Mesendoderm (in vitro differentiated cells): Measurements from ENCODE around the gene EPHB2.

ENCODE experiments used
- DNase-seq: peaks from one replicate; pipeline ENCODE4 v3.0.0; 2013
- H2AK5ac ChIP-seq: 2 replicates; pipeline ENCODE4 v1.6.1; 2013; ENCODE audit warnings: low read length, inconsistent platforms
- H2BK120ac ChIP-seq: 2 replicates; pipeline ENCODE4 v1.6.1; 2013; ENCODE audit warnings: low read depth, mild to moderate bottlenecking, low read length, moderate library complexity, mixed read lengths
- H2BK15ac ChIP-seq: replicated peaks from 2 replicates; pipeline ENCODE4 v1.6.1; 2013; ENCODE audit warnings: low read depth, mild to moderate bottlenecking, moderate library complexity
- H2BK5ac ChIP-seq: 2 replicates; pipeline ENCODE4 v1.6.1; 2013; ENCODE audit warnings: low read length, inconsistent platforms
- H3K18ac ChIP-seq: 2 replicates; pipeline ENCODE4 v1.6.1; 2013; ENCODE audit warnings: mild to moderate bottlenecking, low read length, mixed read lengths
- H3K23ac ChIP-seq: one replicate; pipeline ENCODE4 v1.6.1; 2013; ENCODE audit warnings: low read length
- H3K27ac ChIP-seq: 2 replicates; pipeline ENCODE4 v1.5.1; 2013; ENCODE audit warnings: low read depth, mild to moderate bottlenecking, inconsistent platforms, low read length, moderate library complexity
- H3K27me3 ChIP-seq: 2 replicates; pipeline ENCODE4 v1.6.1; 2013; ENCODE audit warnings: low read length, control low read depth, mild to moderate bottlenecking, inconsistent platforms; ENCODE audit not compliant: insufficient read depth, poor library complexity
- H3K36me3 ChIP-seq: 2 replicates; pipeline ENCODE4 v1.6.1; 2013; ENCODE audit warnings: low read length, inconsistent platforms; ENCODE audit not compliant: control insufficient read depth, insufficient read depth
- H3K4ac ChIP-seq: one replicate; pipeline ENCODE4 v1.6.1; 2013; ENCODE audit warnings: low read depth, mild to moderate bottlenecking, low read length, moderate library complexity
- H3K4me1 ChIP-seq: 2 replicates; pipeline ENCODE4 v1.6.1; 2013; ENCODE audit warnings: low read depth, low read length, inconsistent platforms; ENCODE audit not compliant: control insufficient read depth
- H3K4me2 ChIP-seq: 2 replicates; pipeline ENCODE4 v1.6.1; 2013; ENCODE audit warnings: low read length
- H3K4me3 ChIP-seq: 2 replicates; pipeline ENCODE4 v1.5.1; 2013; ENCODE audit warnings: mild to moderate bottlenecking, low read length
- H3K56ac ChIP-seq: one replicate; pipeline ENCODE4 v1.6.1; 2013; ENCODE audit warnings: low read length
- H3K79me1 ChIP-seq: 2 replicates; pipeline ENCODE4 v1.6.1; 2013; ENCODE audit warnings: low read length, inconsistent platforms
- H3K79me2 ChIP-seq: 2 replicates; pipeline ENCODE4 v1.6.1; 2013; ENCODE audit warnings: mild to moderate bottlenecking, low read length; ENCODE audit not compliant: control insufficient read depth, insufficient read depth
- H3K9ac ChIP-seq: 2 replicates; pipeline ENCODE4 v1.6.1; 2013; ENCODE audit warnings: low read length, inconsistent platforms
- H4K5ac ChIP-seq: one replicate; pipeline ENCODE4 v1.6.1; 2013; ENCODE audit warnings: low read length
- H4K8ac ChIP-seq: one replicate; pipeline ENCODE4 v1.6.1; 2013; ENCODE audit warnings: low read depth, mild to moderate bottlenecking, control low read depth, low read length, moderate library complexity
- WGBS: extraction: QIAGEN DNeasy Blood & Tissue Kit; methylation state at CpG from one replicate; pipeline ENCODE4 v1.1.7; 2013; ENCODE audit warnings: low lambda C conversion rate, missing lambda C conversion rate; ENCODE audit not compliant: insufficient coverage; ENCODE audit errors: extremely low coverage; 5-methylcytosine and 5-hydroxymethylcytosine counted together

Gene EPHB2

DNA sequence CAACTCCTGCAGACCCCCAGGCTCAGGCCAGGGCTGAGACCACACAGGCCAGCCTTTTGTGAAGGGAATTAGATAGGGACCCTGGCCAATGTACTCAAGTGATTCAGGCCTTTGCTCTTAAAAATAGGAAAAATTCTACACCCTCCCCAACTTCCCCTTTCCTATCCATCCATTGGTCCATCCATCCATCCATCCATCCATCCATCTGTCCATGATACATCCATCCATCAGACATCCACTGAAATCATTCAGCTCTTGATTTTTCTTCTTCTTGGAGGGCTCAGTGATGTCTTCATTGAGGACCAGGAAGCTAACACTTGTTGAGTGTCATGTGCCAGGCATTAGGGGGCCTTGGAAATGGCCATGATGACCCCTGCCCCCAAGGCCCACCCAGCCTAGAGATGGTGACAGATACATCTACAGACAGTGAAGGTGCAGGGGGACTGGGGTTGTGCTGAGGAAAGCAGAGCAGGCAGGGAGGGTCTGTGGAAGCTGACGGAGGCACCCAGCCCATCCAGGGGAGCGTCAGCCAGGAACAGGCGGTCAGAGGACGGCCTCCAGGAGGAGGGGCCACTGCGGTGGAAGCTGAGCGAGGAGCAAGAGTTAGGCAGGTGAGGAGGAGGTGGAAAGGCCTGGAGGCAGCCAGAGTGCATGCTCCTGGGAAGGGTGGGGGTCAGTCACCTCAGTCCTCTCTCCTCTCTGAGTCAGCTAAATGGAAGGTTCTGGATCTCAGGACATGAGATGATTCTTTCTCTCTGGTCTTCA, 81.9 kb downstream of the EPHB2 start:
- Histone ChIP-seq H3K4me2 (no peak overlapping the region), H3K36me3 (no peaks in the 10 kb centered on the region), H3K79me2 (no peaks in the 10 kb centered on the region), H3K56ac (no peak overlapping the region), H2BK15ac (no peak overlapping the region), H3K79me1 (no peaks in the 10 kb centered on the region), H4K8ac (no peak overlapping the region), H3K27ac (no peak overlapping the region), H3K27me3 (no peaks in the 10 kb centered on the region), H3K4me1 (peaks cover 5% of the 10 kb centered on the region), H3K23ac (no peak overlapping the region), H3K9ac (no peak overlapping the region), H2BK120ac (no peak overlapping the region), H2BK5ac (no peak overlapping the region), H4K5ac (no peak overlapping the region), H3K4ac (no peak overlapping the region), H2AK5ac (no peak overlapping the region), H3K18ac (no peak overlapping the region), H3K4me3 (no peak overlapping the region)
- peak; percentile 69 for DNase-seq
- WGBS = no CpG with 5 or more reads among the region's 6 CpGs

DNA sequence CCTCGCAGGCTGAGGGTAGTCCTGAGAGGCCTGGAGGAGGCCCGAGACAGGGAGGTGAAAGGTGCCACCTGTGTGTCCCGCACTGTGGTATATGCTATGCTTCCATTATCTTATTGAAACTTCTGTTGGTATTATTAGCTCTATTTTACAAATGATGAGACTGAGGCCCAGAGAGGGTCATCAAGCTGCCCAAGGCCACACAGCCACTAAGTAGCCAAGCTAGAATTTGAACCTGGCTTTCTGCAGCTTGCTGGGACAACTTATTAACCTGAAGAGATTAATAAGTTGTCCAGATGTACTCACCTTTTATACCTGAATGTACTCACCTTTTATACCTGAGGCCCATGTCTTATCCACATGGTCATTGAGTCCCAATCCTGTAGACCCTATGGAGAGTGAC, 83.0 kb downstream of the EPHB2 start:
- WGBS = no CpG with 5 or more reads among the region's 3 CpGs
- H3K79me2 ChIP-seq = no peaks in the 10 kb centered on the region
- H3K56ac ChIP-seq = no peak overlapping the region
- no peaks in the 10 kb centered on the region for H3K27me3 ChIP-seq
- no peaks in the 10 kb centered on the region for H3K36me3 ChIP-seq
- no peak overlapping the region for H3K4ac ChIP-seq
- no peak overlapping the region for H3K18ac ChIP-seq
- no peak overlapping the region for H3K4me3 ChIP-seq
- H2BK5ac ChIP-seq = no peak overlapping the region
- H2AK5ac ChIP-seq = no peak overlapping the region
- H3K4me2 ChIP-seq = no peak overlapping the region
- no peak overlapping the region for H4K8ac ChIP-seq
- H3K27ac ChIP-seq = no peak overlapping the region
- H3K79me1 ChIP-seq = no peaks in the 10 kb centered on the region
- no peak overlapping the region for H3K9ac ChIP-seq
- H3K4me1 ChIP-seq = peaks cover 5% of the 10 kb centered on the region
- H3K23ac ChIP-seq = no peak overlapping the region
- no peak for DNase-seq
- H2BK120ac ChIP-seq = no peak overlapping the region
- no peak overlapping the region for H2BK15ac ChIP-seq
- no peak overlapping the region for H4K5ac ChIP-seq

DNA sequence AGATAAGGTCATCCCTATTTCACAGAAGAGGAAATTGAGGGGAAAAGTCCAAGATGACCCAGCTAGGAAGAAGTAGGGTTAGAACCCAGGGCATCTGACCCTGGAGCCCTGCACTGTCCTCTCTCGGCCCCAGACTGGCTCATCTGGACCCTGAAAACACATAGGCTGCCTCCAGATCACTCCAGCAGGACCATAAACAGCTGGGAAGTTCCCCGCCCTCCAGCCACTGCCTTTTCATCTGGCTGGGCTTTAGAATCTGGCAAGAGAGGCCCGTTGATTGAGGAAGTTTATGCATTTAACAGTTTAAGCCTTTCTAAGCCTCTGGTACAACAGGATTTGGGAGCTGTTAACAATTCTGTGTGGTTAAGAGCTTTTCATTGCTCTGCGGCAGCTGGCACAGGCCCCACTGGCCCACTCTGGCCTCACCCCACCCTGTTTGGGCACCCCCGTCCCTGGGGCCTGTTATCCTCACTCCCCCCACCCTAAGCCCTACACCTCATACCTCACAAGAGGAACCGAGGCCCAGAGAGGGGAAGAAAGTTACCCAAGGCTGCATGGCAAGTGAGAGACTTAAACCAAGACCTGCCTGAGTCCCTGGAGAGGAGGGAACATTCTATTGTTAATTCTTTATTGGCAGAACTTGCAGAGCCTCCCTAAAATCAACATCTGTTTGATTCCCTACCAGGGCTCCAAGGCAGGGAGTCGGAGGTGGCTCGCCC, 84.2 kb downstream of the EPHB2 start:
- H3K4me1 ChIP-seq = peaks cover 5% of the 10 kb centered on the region
- no peak overlapping the region for H2BK5ac ChIP-seq
- H3K56ac ChIP-seq = no peak overlapping the region
- H3K4me3 ChIP-seq = no peak overlapping the region
- no peak overlapping the region for H2BK15ac ChIP-seq
- H3K27ac ChIP-seq = no peak overlapping the region
- no peaks in the 10 kb centered on the region for H3K27me3 ChIP-seq
- no peaks in the 10 kb centered on the region for H3K36me3 ChIP-seq
- H2BK120ac ChIP-seq = no peak overlapping the region
- no peak overlapping the region for H3K9ac ChIP-seq
- H3K4ac ChIP-seq = no peak overlapping the region
- no peak overlapping the region for H4K5ac ChIP-seq
- no peak for DNase-seq
- H3K18ac ChIP-seq = no peak overlapping the region
- H4K8ac ChIP-seq = no peak overlapping the region
- no peak overlapping the region for H3K23ac ChIP-seq
- H3K79me1 ChIP-seq = no peaks in the 10 kb centered on the region
- no peak overlapping the region for H2AK5ac ChIP-seq
- H3K4me2 ChIP-seq = no peak overlapping the region
- no CpG with 5 or more reads among the region's 8 CpGs for WGBS
- H3K79me2 ChIP-seq = no peaks in the 10 kb centered on the region

GRCh38 chr1:22795366-22795714, 84.7 kb downstream of the EPHB2 start:
- Histone ChIP-seq H3K27me3 (no peaks in the 10 kb centered on the region), H3K23ac (no peak overlapping the region), H3K27ac (no peak overlapping the region), H2BK5ac (no peak overlapping the region), H3K4me1 (peaks cover 3% of the 10 kb centered on the region), H3K9ac (no peak overlapping the region), H3K4ac (no peak overlapping the region), H3K36me3 (no peaks in the 10 kb centered on the region), H3K4me3 (no peak overlapping the region), H3K18ac (no peak overlapping the region), H3K79me2 (no peaks in the 10 kb centered on the region), H2AK5ac (no peak overlapping the region), H3K79me1 (no peaks in the 10 kb centered on the region), H2BK120ac (no peak overlapping the region), H3K4me2 (no peak overlapping the region), H4K8ac (no peak overlapping the region), H3K56ac (no peak overlapping the region), H4K5ac (no peak overlapping the region), H2BK15ac (no peak overlapping the region)
- no CpG with 5 or more reads among the region's 4 CpGs for WGBS
- no peak for DNase-seq

DNA sequence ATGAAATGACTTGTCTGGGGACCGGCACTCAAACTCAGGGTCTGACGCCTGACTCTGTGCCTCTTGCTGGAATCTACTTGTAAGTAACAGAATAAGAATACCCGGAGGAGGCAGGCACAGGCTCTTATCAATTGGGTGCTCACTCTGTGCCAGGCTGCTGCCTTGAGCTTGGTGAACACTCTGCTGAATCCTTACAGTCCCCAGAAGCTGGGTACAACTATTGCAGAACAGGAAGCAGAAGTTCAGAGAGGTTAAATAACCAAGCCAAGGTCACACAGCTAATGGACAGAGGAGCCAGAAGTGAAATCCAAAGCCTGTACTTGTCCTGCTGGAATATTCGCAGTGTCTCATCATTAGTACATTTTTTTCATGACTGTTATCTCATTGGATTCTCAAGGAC, 86.0 kb downstream of the EPHB2 start:
- Histone ChIP-seq H3K36me3 (no peaks in the 10 kb centered on the region), H3K9ac (no peak overlapping the region), H4K8ac (no peak overlapping the region), H2BK120ac (no peak overlapping the region), H2BK5ac (no peak overlapping the region), H4K5ac (no peak overlapping the region), H3K4ac (no peak overlapping the region), H3K79me2 (no peaks in the 10 kb centered on the region), H3K79me1 (no peaks in the 10 kb centered on the region), H3K4me3 (no peak overlapping the region), H2AK5ac (no peak overlapping the region), H2BK15ac (no peak overlapping the region), H3K4me2 (no peak overlapping the region), H3K27ac (no peak overlapping the region), H3K4me1 (no peaks in the 10 kb centered on the region), H3K56ac (no peak overlapping the region), H3K18ac (no peak overlapping the region), H3K23ac (no peak overlapping the region), H3K27me3 (no peaks in the 10 kb centered on the region)
- DNase-seq = no peak
- WGBS = no CpG with 5 or more reads among the region's 4 CpGs
